Measurements from ENCODE around the gene ZSWIM5. TPM values are rescaled to one million over a fixed set of nuclear protein-coding genes. Genes with fewer than 3 reads are reported as not detected.

ZSWIM5 gene
- total RNA-seq, 1 experiment from 2014 or later = 7.9 TPM

GRCh38 chr1:45111239-45111638 lies 95.2 kb downstream of the ZSWIM5 start:
- ATAC-seq (no peak), DNase-seq (ENCODE audit: low read depth, low spot score) (no peak)
- no peaks in the 10 kb centered on the region for H3K4me1 ChIP-seq (ENCODE audit: control insufficient read depth, insufficient read depth, low read length)
- no peaks in the 10 kb centered on the region for H3K27me3 ChIP-seq (ENCODE audit: control insufficient read depth, insufficient read depth, low read length)
- ChIA-PET CTCF (no interaction called here), POLR2A (no interaction called here)
- H3K27ac ChIP-seq (ENCODE audit: low read length) = no peak overlapping the region
- intact Hi-C loops (cut with micrococcal nuclease; ENCODE audit: unreplicated experiment) = no loop called here
- no peak overlapping the region for H3K4me3 ChIP-seq (ENCODE audit: low read depth in 2 of 2, low read length in 2 of 2)
- no peaks in the 10 kb centered on the region for H3K36me3 ChIP-seq (ENCODE audit: control insufficient read depth, insufficient read depth, low read length)
- in situ Hi-C loops (cut with HindIII; ENCODE audit: low pct_unique_long_range_greater_than_20kb, low sequenced_read_pairs) = no loop called here
- TF ChIP-seq CTCF (IDR thresholded peaks at IDR 0.05) (no peak), TCF7L2 (IDR thresholded peaks at IDR 0.05; ENCODE audit: low read depth, low read length) (no peak), POLR2AphosphoS5 (IDR thresholded peaks at IDR 0.05; ENCODE audit: low read depth, low read length) (no peak), SIN3A (IDR thresholded peaks at IDR 0.05; ENCODE audit: borderline replicate concordance, insufficient read depth, low read depth, low read length) (no peak), REST (IDR thresholded peaks at IDR 0.05; ENCODE audit: insufficient read depth in 1 of 2, low read depth in 2 of 2, low read length in 1 of 2) (no peak)
- BruUV-seq (replicated peaks) = no TSS peak
- H3K9me3 ChIP-seq (ENCODE audit: control insufficient read depth, insufficient read depth, low read depth, low read length) = no peaks in the 10 kb centered on the region

GRCh38 chr1:45107782-45108181 lies 98.6 kb downstream of the ZSWIM5 start:
- POLR2A ChIA-PET = interaction anchor here (0.5 kb wide), 1 partner anchor 345 kb away, joined by 4 read pairs; no protein-coding TSS in a partner anchor
- in situ Hi-C loops (cut with HindIII; ENCODE audit: low pct_unique_long_range_greater_than_20kb, low sequenced_read_pairs) = no loop called here
- BruUV-seq (replicated peaks) = no TSS peak

More at GRCh38 chr1:45107782-45108181, 98.6 kb downstream of the ZSWIM5 start:
- Histone ChIP-seq H3K4me3 (ENCODE audit: low read depth in 2 of 2, low read length in 2 of 2) (no peak overlapping the region), H3K4me1 (ENCODE audit: control insufficient read depth, insufficient read depth, low read length) (no peaks in the 10 kb centered on the region), H3K9me3 (ENCODE audit: control insufficient read depth, insufficient read depth, low read depth, low read length) (no peaks in the 10 kb centered on the region), H3K27ac (ENCODE audit: low read length) (no peak overlapping the region), H3K27me3 (ENCODE audit: control insufficient read depth, insufficient read depth, low read length) (no peaks in the 10 kb centered on the region), H3K36me3 (ENCODE audit: control insufficient read depth, insufficient read depth, low read length) (no peaks in the 10 kb centered on the region)
- ATAC-seq = no peak
- DNase-seq (ENCODE audit: low read depth, low spot score) = no peak
- intact Hi-C loops (cut with micrococcal nuclease; ENCODE audit: unreplicated experiment) = no loop called here
- TF ChIP-seq REST (IDR thresholded peaks at IDR 0.05; ENCODE audit: insufficient read depth in 1 of 2, low read depth in 2 of 2, low read length in 1 of 2) (no peak), SIN3A (IDR thresholded peaks at IDR 0.05; ENCODE audit: borderline replicate concordance, insufficient read depth, low read depth, low read length) (no peak), POLR2AphosphoS5 (IDR thresholded peaks at IDR 0.05; ENCODE audit: low read depth, low read length) (no peak), CTCF (IDR thresholded peaks at IDR 0.05) (no peak), TCF7L2 (IDR thresholded peaks at IDR 0.05; ENCODE audit: low read depth, low read length) (no peak)
- CTCF ChIA-PET = no interaction called here
